HG03108 (cell line): ENCODE results near the gene WDR7.

Experiments
- ATAC-seq: cut with Tn5 transposase; IDR thresholded peaks from one replicate; pipeline ENCODE4 v1.9.1; 2021; ENCODE audit warnings: moderate library complexity; ENCODE audit not compliant: unreplicated experiment

WDR7 gene

GRCh38 chr18:56721031-56721430 is 69.9 kb downstream of the WDR7 start:
- ATAC-seq: no peak

GRCh38 chr18:56721491-56721890 is 70.3 kb downstream of the WDR7 start:
- ATAC-seq: no peak

- ATAC-seq: no peak
Observed at GRCh38 chr18:56722518-56722917, 71.4 kb downstream of the WDR7 start.

GRCh38 chr18:56723068-56723467 is 71.9 kb downstream of the WDR7 start:
- ATAC-seq: no peak

- ATAC-seq: no peak
Observed at GRCh38 chr18:56723706-56724105, 72.5 kb downstream of the WDR7 start.

- ATAC-seq: no peak
Observed at GRCh38 chr18:56726906-56727305, 75.7 kb downstream of the WDR7 start.

GRCh38 chr18:56727399-56727798 is 76.2 kb downstream of the WDR7 start:
- no peak for ATAC-seq

GRCh38 chr18:56728741-56729140 is 77.6 kb downstream of the WDR7 start:
- no peak for ATAC-seq

- no peak for ATAC-seq
Observed at GRCh38 chr18:56738184-56738583, 87.0 kb downstream of the WDR7 start.

- no peak for ATAC-seq
Observed at GRCh38 chr18:56739731-56740130, 88.6 kb downstream of the WDR7 start.

GRCh38 chr18:56740645-56741044 is 89.5 kb downstream of the WDR7 start:
- no peak for ATAC-seq

GRCh38 chr18:56741685-56742084 is 90.5 kb downstream of the WDR7 start:
- no peak for ATAC-seq

GRCh38 chr18:56743115-56743514 is 92.0 kb downstream of the WDR7 start:
- no peak for ATAC-seq

GRCh38 chr18:56747032-56747658 is 96.0 kb downstream of the WDR7 start:
- ATAC-seq: no peak

GRCh38 chr18:56747857-56748256 is 96.7 kb downstream of the WDR7 start:
- ATAC-seq: no peak

- ATAC-seq: no peak
Observed at GRCh38 chr18:56748698-56749268, 97.6 kb downstream of the WDR7 start.

GRCh38 chr18:56756966-56757365 is 105.8 kb downstream of the WDR7 start:
- no peak for ATAC-seq

- ATAC-seq: no peak
Observed at GRCh38 chr18:56770097-56770496, 118.9 kb downstream of the WDR7 start.

GRCh38 chr18:56770873-56771272 is 119.7 kb downstream of the WDR7 start:
- ATAC-seq: no peak

- no peak for ATAC-seq
Observed at GRCh38 chr18:56775701-56776100, 124.5 kb downstream of the WDR7 start.

- no peak for ATAC-seq
Observed at GRCh38 chr18:56787390-56787789, 136.2 kb downstream of the WDR7 start.

- no peak for ATAC-seq
Observed at GRCh38 chr18:56789004-56789888, 138.1 kb downstream of the WDR7 start.
